ENCODE results near the gene PNPLA7. TPM values are rescaled to one million over a fixed set of nuclear protein-coding genes. Genes with fewer than 3 reads are reported as not detected.

The PNPLA7 gene
- total RNA-seq, 1 donor from 2014 or later, result 0.04 TPM

GRCh38 chr9:137506702-137507171, 43.5 kb downstream of the PNPLA7 start:
- DNase-seq (ENCODE audit: low read depth), result no peak
- Histone ChIP-seq H3K36me3 (ENCODE audit: control insufficient read depth, insufficient read depth, low read length) (no peaks in the 10 kb centered on the region), H3K4me3 (ENCODE audit: low read depth, low read length) (no peak overlapping the region), H3K27me3 (ENCODE audit: control insufficient read depth, insufficient read depth, low read length) (no peaks in the 10 kb centered on the region)
- TF ChIP-seq, protein P1, sequence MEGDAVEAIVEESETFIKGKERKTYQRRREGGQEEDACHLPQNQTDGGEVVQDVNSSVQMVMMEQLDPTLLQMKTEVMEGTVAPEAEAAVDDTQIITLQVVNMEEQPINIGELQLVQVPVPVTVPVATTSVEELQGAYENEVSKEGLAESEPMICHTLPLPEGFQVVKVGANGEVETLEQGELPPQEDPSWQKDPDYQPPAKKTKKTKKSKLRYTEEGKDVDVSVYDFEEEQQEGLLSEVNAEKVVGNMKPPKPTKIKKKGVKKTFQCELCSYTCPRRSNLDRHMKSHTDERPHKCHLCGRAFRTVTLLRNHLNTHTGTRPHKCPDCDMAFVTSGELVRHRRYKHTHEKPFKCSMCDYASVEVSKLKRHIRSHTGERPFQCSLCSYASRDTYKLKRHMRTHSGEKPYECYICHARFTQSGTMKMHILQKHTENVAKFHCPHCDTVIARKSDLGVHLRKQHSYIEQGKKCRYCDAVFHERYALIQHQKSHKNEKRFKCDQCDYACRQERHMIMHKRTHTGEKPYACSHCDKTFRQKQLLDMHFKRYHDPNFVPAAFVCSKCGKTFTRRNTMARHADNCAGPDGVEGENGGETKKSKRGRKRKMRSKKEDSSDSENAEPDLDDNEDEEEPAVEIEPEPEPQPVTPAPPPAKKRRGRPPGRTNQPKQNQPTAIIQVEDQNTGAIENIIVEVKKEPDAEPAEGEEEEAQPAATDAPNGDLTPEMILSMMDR (IDR thresholded peaks at IDR 0.05; ENCODE audit: insufficient read depth, low read length, poor library complexity, severe bottlenecking), result no peak

- no peaks in the 10 kb centered on the region for H3K36me3 ChIP-seq (ENCODE audit: control insufficient read depth, insufficient read depth, low read length)
- TF ChIP-seq, protein P1 (IDR thresholded peaks at IDR 0.05; ENCODE audit: insufficient read depth, low read length, poor library complexity, severe bottlenecking), result no peak
- no peaks in the 10 kb centered on the region for H3K27me3 ChIP-seq (ENCODE audit: control insufficient read depth, insufficient read depth, low read length)
- DNase-seq (ENCODE audit: low read depth), result no peak
- H3K4me3 ChIP-seq (ENCODE audit: low read depth, low read length), result no peak overlapping the region
These were observed 43.9 kb downstream of the PNPLA7 start for GRCh38 chr9:137506274-137506673.

DNA sequence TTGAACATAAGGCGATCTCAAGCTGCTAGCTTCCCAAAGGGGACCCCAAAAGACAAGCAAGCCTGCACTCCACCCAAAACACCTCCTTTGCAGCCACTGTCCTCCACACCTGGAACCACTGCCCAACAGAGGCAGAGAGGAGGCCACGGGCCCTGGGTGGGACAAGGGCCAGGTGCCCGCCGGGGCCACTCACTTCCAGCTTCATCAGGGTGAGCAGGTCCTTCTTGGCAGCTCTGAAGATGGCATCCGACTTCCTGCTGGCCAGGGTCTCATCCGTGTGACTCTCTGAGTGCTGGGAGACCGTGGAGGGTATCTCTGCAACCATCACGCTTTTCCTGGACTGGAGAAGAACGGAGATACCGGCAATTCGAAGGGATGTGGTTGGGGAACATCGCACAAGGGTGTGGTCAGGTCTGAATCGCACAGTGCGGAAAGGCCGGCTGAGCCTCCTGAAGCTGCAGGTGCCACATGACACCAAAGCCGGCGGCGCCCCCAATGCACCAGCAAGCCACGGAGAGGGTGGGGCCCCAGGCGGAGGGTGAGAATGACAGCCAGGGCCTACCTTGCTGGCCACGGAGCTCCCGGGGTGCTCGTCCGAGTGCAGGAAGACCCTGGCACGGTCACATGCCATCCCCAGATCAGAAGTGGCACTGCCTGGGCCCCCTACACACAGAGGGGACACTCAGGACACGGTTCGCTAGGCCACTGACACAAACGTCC, 44.6 kb downstream of the PNPLA7 start:
- DNase-seq (ENCODE audit: low read depth), result no peak
- H3K36me3 ChIP-seq (ENCODE audit: control insufficient read depth, insufficient read depth, low read length), result no peaks in the 10 kb centered on the region
- TF ChIP-seq, protein P1 (IDR thresholded peaks at IDR 0.05; ENCODE audit: insufficient read depth, low read length, poor library complexity, severe bottlenecking), result no peak

GRCh38 chr9:137504432-137504777, 45.8 kb downstream of the PNPLA7 start:
- TF ChIP-seq, protein P1 (IDR thresholded peaks at IDR 0.05; ENCODE audit: insufficient read depth, low read length, poor library complexity, severe bottlenecking), result no peak
- DNase-seq (ENCODE audit: low read depth), result no peak
- Histone ChIP-seq H3K27me3 (ENCODE audit: control insufficient read depth, insufficient read depth, low read length) (no peaks in the 10 kb centered on the region), H3K36me3 (ENCODE audit: control insufficient read depth, insufficient read depth, low read length) (no peaks in the 10 kb centered on the region), H3K4me3 (ENCODE audit: low read depth, low read length) (no peak overlapping the region)

More for the DNA sequence above, 44.6 kb downstream of the PNPLA7 start:
- H3K27me3 ChIP-seq (ENCODE audit: control insufficient read depth, insufficient read depth, low read length), result no peaks in the 10 kb centered on the region
- H3K4me3 ChIP-seq (ENCODE audit: low read depth, low read length), result no peak overlapping the region

- TF ChIP-seq, protein P1 (IDR thresholded peaks at IDR 0.05; ENCODE audit: insufficient read depth, low read length, poor library complexity, severe bottlenecking), result no peak
- H3K36me3 ChIP-seq (ENCODE audit: control insufficient read depth, insufficient read depth, low read length), result no peaks in the 10 kb centered on the region
- DNase-seq (ENCODE audit: low read depth), result no peak
- no peaks in the 10 kb centered on the region for H3K27me3 ChIP-seq (ENCODE audit: control insufficient read depth, insufficient read depth, low read length)
- H3K4me3 ChIP-seq (ENCODE audit: low read depth, low read length), result no peak overlapping the region
These were observed 47.9 kb downstream of the PNPLA7 start for GRCh38 chr9:137502008-137502911.
